Stimulated activated CD8-positive, alpha-beta memory T cell treated with anti-CD3 and anti-CD28 coated beads, Interleukin-7, amount 100 ng/mL, for 4 hours (primary cell): ENCODE results near the gene IMPDH1.

Experiments
- DNase-seq, 2 donors: peaks; one replicate each; pipeline ENCODE4 v3.0.0-alpha.2; 2020; ENCODE audit warnings: low read depth in 2 of 2

IMPDH1 gene

GRCh38 chr7:128360359-128360678, 49.5 kb downstream of the IMPDH1 start:
- DNase-seq: no peak

- no peak for DNase-seq
Measured at GRCh38 chr7:128359939-128360338, 49.8 kb downstream of the IMPDH1 start.

- DNase-seq: no peak
Measured at GRCh38 chr7:128359336-128359735, 50.4 kb downstream of the IMPDH1 start.

- DNase-seq: no peak
Measured at GRCh38 chr7:128358233-128358632, 51.5 kb downstream of the IMPDH1 start.

- DNase-seq: no peak
Measured at GRCh38 chr7:128357217-128357613, 52.6 kb downstream of the IMPDH1 start.

- no peak for DNase-seq
Measured at GRCh38 chr7:128356546-128357216, 53.1 kb downstream of the IMPDH1 start.

GRCh38 chr7:128353610-128354009, 56.2 kb downstream of the IMPDH1 start:
- DNase-seq: no peak

- DNase-seq: no peak
Measured at GRCh38 chr7:128353189-128353588, 56.6 kb downstream of the IMPDH1 start.

GRCh38 chr7:128352636-128353035, 57.1 kb downstream of the IMPDH1 start:
- DNase-seq: no peak

GRCh38 chr7:128352153-128352537, 57.6 kb downstream of the IMPDH1 start:
- peak in 1 of 2 donors; percentile 20 for DNase-seq

GRCh38 chr7:128351296-128352152, 58.3 kb downstream of the IMPDH1 start:
- DNase-seq: no peak

- no peak for DNase-seq
Measured at GRCh38 chr7:128350708-128351295, 59.0 kb downstream of the IMPDH1 start.

GRCh38 chr7:128349466-128349825, 60.3 kb downstream of the IMPDH1 start:
- no peak for DNase-seq

- DNase-seq: peak in 1 of 2 donors; percentile 22
Measured at GRCh38 chr7:128347647-128348097, 62.1 kb downstream of the IMPDH1 start.

- DNase-seq: no peak
Measured at GRCh38 chr7:128344431-128344774, 65.4 kb downstream of the IMPDH1 start.

- DNase-seq: peak; percentile 69 to 77
Measured at GRCh38 chr7:128343554-128344430, 66.0 kb downstream of the IMPDH1 start, which contains the start of gene RBM28. TSS of gene RBM28 (minus strand) at chr7:128343908. CDS start at chr7:128343793, 115 bp downstream.
